NCI-H1436 treated with DMSO at 0.1 percent for 48 hours (cell line): ENCODE measurements around the gene WASHC3.
"Not testable (repeated sequence)": the region's sequence is repeated elsewhere in the genome, so short reads cannot be mapped to it uniquely, and the experiment has no call there.

Experiments
- DNase-seq: peaks from one replicate; lab custom pipeline; 2025; lab: John Stamatoyannopoulos, UW

The WASHC3 gene

GRCh38 chr12:102061560-102062418 lies at the start of gene WASHC3:
WASHC3 (minus strand) TSS chr12:102061991; CDS start chr12:102061962, 29 bp downstream.
- peak; percentile 68 for DNase-seq

- no peak for DNase-seq
Measured at GRCh38 chr12:102110782-102111181, 49.0 kb upstream of the WASHC3 start.

GRCh38 chr12:102107970-102108369 lies 46.2 kb upstream of the WASHC3 start:
- DNase-seq, result no peak

- DNase-seq, result no peak
Measured at GRCh38 chr12:102106905-102107304, 45.1 kb upstream of the WASHC3 start.

- DNase-seq, result no peak
Measured at GRCh38 chr12:102096855-102097254, 35.1 kb upstream of the WASHC3 start.

- no peak for DNase-seq
Measured at GRCh38 chr12:102095677-102096263, 34.0 kb upstream of the WASHC3 start.

GRCh38 chr12:102093319-102093718 lies 31.5 kb upstream of the WASHC3 start:
- no peak for DNase-seq

GRCh38 chr12:102089228-102089835 lies 27.5 kb upstream of the WASHC3 start:
- DNase-seq, result not testable (repeated sequence)

GRCh38 chr12:102080842-102081241 lies 19.1 kb upstream of the WASHC3 start:
- no peak for DNase-seq

GRCh38 chr12:102072092-102072491 lies 10.3 kb upstream of the WASHC3 start:
- not testable (repeated sequence) for DNase-seq

- DNase-seq, result no peak
Measured at GRCh38 chr12:102069707-102070106, 7.9 kb upstream of the WASHC3 start.

GRCh38 chr12:102067574-102068258 lies 5.9 kb upstream of the WASHC3 start:
- no peak for DNase-seq

GRCh38 chr12:102064476-102064875 lies 2.7 kb upstream of the WASHC3 start:
- no peak for DNase-seq

GRCh38 chr12:102063069-102063468 lies 1.3 kb upstream of the WASHC3 start:
- no peak for DNase-seq

GRCh38 chr12:102062419-102062806 lies 622 bp upstream of the WASHC3 start:
- DNase-seq, result no peak

GRCh38 chr12:102061096-102061559 lies 663 bp downstream of the WASHC3 start:
- no peak for DNase-seq

- no peak for DNase-seq
Measured at GRCh38 chr12:102059343-102059742, 2.4 kb downstream of the WASHC3 start.

- DNase-seq, result no peak
Measured at GRCh38 chr12:102054345-102054744, 7.4 kb downstream of the WASHC3 start.

- no peak for DNase-seq
Measured at GRCh38 chr12:102053062-102053349, 8.8 kb downstream of the WASHC3 start.

GRCh38 chr12:102052192-102053061 lies 9.4 kb downstream of the WASHC3 start:
- no peak for DNase-seq

GRCh38 chr12:102051431-102051965 lies 10.3 kb downstream of the WASHC3 start:
- no peak for DNase-seq
